ENCODE measurements around the gene TAOK1.

DNA sequence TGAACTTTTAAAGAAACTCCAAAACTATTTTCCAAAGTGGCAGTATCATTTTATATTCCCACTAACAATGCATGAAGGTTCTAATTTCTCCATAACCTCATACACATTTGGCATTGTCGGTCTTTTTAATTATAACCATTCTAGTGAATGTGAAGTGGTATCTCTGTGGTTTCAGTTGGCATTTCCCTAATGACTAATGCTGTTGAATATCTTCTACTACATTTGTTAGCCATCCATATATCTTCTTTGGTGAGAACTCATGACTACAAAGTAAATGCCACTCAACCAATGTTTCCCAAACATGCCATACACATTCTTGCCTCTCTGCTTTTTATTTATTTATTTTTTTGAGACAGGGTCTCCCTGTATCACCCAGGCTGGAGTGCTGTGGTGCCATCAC is 31.7 kb upstream of the TAOK1 start:
- TF ChIP-seq, protein P1, sequence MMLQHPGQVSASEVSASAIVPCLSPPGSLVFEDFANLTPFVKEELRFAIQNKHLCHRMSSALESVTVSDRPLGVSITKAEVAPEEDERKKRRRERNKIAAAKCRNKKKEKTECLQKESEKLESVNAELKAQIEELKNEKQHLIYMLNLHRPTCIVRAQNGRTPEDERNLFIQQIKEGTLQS (IDR thresholded peaks at IDR 0.05) = no peak
- TF ChIP-seq, protein P2, sequence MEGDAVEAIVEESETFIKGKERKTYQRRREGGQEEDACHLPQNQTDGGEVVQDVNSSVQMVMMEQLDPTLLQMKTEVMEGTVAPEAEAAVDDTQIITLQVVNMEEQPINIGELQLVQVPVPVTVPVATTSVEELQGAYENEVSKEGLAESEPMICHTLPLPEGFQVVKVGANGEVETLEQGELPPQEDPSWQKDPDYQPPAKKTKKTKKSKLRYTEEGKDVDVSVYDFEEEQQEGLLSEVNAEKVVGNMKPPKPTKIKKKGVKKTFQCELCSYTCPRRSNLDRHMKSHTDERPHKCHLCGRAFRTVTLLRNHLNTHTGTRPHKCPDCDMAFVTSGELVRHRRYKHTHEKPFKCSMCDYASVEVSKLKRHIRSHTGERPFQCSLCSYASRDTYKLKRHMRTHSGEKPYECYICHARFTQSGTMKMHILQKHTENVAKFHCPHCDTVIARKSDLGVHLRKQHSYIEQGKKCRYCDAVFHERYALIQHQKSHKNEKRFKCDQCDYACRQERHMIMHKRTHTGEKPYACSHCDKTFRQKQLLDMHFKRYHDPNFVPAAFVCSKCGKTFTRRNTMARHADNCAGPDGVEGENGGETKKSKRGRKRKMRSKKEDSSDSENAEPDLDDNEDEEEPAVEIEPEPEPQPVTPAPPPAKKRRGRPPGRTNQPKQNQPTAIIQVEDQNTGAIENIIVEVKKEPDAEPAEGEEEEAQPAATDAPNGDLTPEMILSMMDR (IDR thresholded peaks at IDR 0.05; ENCODE audit: low read depth, low read length, missing input control) = no peak

Measured in liver (tissue), 3 donors.